ENCODE data around the gene SNRNP40.
"Not testable (repeated sequence)": the region's sequence is repeated elsewhere in the genome, so short reads cannot be mapped to it uniquely, and the experiment has no call there.

The SNRNP40 gene

DNA sequence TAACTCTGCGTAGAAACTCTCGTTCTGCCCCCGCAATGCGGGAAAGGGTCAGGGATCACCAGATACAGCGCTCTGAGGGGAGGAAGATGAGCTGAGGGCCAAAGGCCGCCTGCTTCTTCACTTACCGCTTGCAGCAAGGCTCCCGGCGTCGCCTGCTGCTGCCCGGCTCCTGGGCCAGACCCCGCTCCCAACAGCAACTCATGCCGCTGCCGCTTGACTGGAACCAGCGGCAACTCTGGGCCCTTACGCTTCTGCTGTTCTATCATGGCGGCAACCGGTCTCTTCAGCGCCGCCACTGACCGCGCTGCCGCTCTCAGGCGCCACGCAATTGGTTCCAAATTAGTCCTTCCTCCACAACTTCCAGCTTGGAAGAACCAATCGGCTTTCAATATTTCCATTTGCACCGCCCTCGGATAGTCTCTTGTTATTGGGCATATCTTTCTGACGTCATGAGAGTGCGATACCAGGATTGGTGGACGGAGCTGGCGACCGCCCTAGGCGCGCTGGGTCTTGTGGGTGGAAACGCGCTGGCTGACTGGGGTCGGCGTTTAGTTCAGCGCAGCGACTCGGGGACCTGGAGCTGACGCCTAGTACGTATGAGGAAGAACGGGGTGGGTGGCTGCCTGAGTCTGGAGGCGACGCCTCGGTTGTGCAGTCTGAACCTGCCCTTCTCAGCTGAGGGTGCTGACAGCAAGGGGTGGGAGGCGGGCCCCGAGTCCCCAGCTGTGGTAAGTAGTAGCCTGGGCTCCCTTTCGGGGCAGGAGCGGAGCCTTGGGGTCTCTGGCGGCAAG, at the start of gene SNRNP40, which contains the start of gene ZCCHC17:
Gene SNRNP40 (minus strand): TSS at position 303 of the 791 bp plus-strand sequence. CDS start 37 bp downstream, at position 266.
Gene ZCCHC17 (plus strand): TSS at position 547 of the 791 bp plus-strand sequence. CDS start 13,067 bp downstream, outside the sequence.
- peak; percentile 91 for DNase-seq

DNA sequence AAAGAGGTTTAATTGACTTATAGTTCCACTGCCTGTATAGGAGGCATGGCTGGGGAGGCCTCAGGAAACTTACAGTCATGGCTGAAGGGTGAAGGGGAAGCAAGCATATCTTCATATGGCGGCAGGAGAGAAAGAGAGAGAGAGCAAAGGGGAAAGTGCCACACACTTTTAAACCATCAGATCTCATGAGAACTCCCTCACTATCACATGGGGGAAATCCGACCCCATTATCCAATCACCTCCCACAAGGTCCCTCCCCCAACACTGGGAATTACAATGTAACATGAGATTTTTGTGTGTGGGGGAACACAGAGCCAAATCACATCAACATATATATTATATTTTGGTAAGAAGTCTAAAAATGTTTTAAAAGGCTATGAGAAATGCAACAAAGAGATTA, 49.0 kb upstream of the SNRNP40 start:
- DNase-seq, result no peak

DNA sequence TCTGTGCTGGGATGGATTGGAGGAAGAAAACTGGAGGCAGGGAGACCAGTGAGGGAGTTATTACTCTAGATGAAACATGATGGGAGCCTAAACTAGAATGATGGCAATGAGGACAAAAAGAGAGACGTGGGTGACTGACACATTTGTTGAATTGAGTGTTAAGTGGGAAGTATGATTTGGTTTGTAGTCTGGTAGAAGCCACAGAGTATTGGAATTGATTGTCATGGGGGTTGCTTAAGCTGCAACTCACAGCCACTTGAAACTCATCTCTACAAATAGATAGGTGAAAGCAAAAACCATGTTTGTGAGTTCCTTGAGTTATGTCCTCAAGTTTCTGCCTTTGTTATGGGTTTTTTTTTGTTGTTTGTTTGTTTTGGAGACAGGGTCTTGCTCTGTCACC, 47.9 kb upstream of the SNRNP40 start:
- DNase-seq, result no peak

DNA sequence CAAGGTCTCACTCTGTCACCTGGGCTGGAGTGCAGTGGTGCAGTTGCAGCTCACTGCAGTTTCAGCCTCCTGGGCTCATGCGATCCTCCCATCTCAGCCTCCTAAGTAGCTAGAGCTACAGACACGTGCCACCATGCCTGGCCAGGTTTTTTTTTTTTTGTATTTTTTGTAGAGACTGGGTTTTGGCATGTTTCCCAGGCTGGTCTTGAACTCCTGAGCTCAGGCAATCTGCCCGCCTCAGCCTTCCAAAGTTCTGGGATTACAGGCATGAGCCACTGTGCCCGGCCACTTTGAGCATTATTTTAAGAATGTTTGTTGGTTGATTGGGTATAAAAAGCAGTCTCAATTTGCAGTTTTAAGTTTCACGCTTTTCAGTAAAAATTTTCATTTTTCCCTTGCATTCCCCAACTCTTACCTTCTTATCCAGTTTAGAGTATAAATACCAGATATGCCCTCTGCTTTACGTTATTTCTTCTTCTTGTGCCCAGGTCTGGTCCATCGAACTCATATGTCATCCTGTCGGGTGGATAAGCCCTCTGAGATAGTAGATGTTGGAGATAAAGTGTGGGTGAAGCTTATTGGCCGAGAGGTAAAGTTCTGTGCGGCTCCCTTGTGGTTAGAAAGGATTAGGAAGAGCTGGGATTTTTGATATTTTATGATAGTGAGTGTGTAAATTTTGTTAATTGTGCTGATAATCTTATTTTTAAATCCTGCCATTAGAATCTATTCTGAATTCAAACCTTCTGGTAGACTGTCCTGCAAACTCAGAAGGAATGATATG, 40.3 kb upstream of the SNRNP40 start:
- no peak for DNase-seq

DNA sequence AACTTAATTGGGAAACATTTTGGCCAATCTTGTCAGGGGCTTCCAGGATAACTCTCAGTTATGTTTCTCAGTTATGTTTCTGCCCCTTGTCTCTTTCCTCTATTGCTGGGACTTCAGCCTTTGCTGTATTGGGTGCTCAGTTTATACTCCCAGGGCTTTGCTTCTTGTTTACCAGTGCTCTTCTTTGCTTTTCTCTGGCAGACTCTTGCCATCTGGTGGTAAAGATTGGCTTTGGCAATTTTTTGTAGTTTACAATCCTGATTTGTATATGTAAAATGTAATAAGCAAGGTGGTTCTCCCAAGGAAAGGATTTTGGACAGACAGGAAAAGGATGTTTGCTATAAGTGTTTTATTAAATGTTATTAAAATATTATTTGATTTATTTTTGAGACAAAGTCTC, 38.4 kb upstream of the SNRNP40 start:
- DNase-seq, result no peak

DNA sequence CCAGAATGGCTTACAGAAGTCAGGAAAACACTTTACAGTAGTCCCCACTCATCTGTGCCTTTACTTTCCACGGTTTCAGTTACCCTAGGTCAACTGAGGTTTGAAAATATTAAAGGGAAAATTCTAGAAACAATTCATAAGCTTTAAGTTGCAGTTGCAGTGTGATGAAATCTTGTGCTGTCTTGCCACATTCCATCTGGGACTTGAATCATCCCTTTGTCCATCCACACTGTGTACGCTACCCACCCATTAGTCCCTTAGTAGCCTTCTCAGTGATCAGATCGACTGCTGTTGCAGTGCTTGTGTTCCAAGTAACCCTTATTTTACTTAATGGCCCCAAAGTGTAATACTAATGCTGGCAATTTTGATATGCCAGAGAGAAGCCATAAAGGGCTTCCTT, 30.8 kb upstream of the SNRNP40 start:
- no peak for DNase-seq

DNA sequence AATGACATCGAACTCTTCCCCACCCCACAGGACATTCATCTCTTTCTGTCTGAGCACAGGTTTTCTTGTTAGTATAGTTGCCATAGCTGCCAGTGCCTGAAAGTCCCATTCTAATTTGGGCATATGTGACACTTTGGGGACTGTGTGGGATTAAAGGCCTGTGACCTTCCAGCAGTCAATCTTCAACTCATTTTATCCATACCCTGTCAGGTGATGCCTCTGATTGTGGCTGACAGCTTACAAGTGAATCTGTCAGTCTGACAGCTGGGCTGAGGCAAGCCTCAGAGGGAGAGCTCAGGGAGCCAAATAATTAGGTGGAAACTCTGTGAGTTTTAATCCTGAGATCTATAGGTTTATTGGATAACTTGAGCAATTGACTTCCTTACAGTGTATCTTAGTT, 29.9 kb upstream of the SNRNP40 start:
- no peak for DNase-seq

DNA sequence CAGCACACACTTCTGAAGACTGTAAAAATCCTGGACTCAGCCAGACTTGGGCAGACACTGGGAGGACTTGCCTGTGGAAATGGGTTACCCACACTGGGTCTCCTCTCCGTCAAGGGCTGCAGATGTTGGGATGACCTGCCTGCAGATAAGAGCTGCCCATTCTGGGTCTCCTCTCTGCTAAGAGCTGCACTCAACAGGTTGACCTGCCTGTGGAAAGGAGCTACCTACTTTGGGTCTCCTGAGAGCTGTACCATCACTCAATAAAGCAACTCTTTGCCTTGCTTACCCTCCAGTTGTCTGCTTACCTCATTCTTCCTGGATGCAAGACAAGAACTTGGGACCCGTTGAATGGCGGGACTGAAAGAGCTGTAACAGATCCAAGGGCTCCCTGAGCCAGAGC, 28.4 kb upstream of the SNRNP40 start:
- DNase-seq, result no peak

DNA sequence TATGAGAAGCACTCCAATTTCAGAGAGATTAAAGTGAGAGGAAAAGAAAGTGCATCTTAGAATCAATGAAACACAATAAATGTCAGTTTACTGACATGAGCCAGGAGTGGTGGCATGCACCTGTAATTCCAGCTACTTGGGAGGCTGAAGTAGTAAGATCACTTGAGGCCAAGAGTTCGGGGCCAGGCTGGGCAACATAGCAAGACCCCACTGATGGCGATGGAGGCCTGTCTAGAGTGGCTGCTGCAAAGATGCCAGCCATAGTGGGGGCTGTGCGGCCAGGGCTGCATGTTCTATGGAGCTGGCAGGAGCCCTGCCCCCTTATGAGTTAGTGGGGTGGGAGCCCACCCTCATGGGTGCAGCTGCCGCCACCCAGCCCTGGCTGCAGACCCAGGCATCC, 27.5 kb upstream of the SNRNP40 start:
- no peak for DNase-seq

DNA sequence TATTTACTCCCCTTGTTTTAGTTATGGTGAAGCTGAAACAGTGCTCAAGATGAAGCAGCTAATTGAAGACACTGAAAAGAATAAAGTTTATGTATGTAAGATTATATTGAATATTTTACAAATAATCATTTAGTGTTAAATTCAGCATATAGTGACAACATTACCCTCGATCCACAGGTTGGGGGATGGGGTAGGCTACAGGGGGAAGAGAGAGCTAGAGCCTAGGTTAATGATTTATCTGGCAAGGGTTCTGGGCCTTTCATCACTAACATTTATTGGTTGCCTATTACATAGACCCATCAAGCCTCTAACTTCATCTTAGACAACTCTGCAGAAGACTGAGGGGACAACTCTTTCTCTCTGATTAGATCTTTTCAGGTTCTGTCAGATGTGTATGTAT, 21.6 kb upstream of the SNRNP40 start:
- no peak for DNase-seq

DNA sequence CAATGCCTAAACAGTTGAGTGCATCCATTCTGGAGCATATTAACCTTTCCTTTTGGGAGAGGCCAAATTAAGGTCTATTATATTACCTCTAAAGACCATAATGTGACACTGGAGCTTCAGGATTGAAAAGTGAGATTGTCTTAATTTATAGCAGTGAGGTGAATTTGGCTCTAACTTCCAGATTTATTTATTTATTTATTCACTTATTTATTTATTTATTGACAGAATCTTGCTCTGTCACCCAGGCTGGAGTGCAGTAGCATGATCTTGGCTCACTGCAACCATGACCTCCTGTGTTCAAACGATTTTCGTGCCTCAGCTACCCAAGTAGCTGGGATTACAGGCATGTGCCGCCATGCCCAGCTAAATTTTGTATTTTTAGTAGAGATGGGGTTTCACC, 19.3 kb upstream of the SNRNP40 start:
- no peak for DNase-seq

DNA sequence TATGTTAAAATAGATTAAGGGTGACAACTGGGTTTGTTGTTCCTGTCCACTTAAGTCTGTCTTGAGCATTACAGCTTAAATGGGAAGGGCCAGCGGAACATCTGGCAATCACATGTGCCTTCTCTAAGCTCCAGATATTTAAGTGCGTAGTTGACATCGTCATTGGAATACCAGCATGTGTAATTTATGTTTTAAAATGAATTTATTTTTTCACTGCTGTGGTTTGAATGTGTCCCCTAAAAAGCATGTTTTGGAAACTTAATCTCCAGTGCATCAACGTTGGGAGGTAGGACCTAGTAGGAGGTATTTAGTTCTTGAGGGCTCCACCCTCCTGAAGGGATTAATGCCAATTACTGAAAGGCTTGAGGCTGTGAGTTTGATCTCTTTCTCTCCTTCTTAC, 13.6 kb upstream of the SNRNP40 start:
- no peak for DNase-seq

DNA sequence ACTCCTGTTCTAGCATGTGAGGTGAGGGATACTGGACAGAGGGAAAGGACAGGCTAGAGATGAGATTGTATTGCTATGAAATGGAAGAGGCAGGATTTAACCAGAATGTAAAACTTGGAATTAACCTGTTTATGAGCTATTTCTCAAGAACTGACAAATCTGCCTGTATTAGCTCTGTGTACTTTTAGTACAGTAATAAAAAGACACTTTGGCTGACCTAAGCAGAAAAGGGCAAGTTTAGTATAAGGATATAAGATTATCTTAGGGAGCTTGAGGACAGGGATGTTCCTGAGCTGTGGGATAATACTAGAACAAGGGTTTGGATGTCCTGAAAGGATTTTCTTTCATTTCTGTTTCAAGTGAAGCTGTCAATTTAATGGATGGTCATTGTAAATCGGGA, 11.4 kb upstream of the SNRNP40 start:
- DNase-seq, result no peak

DNA sequence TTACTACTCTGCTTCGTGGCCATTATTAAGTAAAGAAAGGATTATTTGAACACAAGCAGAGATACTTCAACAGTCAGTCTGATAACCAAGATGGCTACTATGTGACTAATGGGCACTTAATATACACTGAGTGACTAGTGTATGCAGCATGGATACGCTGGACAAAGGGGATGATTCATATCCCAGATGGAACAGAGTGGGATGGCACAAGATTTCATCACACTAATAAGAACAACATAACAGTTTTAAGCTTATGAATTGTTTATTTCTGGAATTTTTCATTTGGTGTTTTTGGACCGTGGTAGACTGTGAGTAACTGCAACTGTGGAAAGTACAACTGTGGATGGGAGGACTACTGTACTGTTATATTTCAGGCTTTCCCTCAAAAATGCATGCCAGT, 9.7 kb upstream of the SNRNP40 start:
- no peak for DNase-seq

DNA sequence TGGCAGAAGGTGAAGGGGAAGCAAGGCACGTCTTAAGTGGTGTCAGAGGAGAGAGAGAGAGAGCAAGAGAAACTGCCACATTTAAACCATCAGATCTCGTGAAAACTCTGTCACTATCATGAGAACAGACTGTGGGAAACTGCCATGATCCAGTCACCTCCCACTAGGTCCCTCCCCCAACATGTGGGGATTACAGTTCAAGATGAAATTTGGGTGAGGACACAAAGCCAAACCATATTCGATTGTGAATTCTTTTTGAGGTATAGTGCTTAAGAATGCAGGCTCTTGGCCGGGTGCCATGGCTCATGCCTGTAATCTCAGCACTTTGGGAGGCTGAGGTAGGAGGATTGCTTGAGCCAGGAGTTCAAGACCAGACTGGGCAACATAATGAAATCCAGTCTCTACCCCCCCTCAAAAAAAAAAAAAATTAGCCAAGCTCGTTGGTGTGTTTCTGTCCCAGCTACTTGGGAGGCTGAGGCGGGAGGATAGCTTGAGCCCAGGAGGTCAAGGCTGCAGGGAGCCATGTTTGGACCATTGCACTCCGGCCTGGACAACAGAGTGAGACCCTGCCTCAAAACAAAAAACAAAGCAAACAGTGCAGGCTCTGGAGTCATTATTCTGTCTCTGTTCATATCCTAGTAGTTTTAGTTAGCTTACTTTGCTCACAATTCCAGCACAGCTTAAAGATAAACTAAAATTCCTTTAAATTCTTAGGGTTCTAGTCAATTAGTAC, 6.3 kb upstream of the SNRNP40 start:
- no peak for DNase-seq

DNA sequence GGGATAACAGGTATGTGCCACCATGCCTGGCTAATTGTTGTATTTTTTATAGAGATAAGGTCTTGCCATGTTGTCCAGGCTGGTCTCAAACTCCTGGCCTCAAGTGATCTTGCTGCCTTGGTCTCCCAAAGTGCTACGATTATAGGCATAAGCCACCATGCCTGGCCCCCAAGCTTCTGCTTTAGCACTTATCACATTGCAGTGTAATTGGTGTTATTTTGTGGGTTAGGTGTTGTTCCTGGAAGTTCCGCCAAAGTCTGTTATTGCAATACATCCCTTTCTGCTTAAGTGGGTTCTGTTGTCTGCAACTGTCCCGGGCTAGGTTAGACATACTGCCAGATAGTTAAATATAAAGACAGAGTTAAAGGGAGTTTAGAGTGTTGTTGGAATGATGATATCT, 3.6 kb upstream of the SNRNP40 start:
- no peak for DNase-seq

DNA sequence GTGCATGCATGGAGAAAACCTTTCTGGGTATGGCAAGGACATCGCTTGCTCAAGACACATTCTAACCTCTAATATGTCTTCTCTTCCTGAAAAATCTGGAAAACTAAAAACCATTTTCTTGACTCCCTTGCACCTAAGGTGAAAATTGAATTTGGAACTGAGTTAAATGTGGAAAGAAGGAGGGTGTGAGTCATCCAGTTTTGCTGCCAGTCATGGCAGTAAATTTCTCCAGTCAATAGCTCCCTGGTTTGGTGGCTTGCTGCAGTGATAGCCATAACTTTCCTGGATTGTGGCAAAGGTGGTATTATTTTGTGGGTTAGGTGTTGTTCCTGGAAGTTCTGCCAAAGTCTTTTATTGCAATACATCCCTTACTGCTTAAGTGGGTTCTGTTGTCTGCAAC, 2.8 kb upstream of the SNRNP40 start:
- no peak for DNase-seq

DNA sequence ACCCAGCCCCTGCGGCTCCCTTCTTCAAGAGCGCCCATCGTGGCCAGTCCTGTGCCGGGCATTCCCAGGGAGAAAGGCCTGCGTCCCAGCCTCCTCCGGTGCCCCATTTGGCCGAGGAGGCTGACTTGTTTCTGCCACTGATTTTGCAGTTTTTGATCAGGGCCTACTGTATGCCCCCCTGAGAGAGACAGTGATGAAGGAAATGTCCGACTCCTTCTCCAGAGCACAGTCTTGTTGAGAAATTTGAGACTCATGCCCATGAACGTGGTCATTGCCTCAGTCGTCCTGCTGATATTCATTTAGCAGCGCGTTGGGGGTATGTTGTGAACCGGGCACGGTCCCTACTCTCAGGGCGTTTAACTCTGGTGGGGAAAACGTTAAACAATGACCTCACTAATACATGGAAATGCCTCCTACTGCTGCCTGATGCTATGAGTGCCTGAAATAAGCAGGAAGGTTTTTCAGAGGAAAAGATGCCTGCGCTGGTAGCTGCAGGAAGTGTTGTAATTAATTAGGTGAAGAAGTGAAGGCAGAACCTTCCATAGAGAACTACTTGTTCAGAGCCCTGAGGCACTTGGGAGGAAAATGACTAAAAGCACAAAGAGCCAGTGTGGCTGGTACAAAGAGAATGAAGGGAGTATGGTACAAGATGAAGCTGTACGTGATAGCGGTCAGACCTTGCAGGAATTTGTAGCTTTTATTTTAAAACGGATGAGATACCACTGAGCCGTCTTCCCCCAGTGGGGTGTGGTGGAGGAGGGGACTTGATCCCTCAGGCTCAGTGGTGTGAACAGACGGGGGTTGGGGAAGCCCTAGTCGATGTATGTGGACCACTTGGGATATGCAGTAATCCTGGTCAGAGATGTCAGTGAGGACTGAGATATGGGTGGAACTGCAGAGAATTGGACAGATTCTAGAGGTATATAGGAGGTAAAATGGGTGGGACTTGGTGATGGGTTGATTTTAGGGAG, 974 bp upstream of the SNRNP40 start:
- DNase-seq, result no peak

DNA sequence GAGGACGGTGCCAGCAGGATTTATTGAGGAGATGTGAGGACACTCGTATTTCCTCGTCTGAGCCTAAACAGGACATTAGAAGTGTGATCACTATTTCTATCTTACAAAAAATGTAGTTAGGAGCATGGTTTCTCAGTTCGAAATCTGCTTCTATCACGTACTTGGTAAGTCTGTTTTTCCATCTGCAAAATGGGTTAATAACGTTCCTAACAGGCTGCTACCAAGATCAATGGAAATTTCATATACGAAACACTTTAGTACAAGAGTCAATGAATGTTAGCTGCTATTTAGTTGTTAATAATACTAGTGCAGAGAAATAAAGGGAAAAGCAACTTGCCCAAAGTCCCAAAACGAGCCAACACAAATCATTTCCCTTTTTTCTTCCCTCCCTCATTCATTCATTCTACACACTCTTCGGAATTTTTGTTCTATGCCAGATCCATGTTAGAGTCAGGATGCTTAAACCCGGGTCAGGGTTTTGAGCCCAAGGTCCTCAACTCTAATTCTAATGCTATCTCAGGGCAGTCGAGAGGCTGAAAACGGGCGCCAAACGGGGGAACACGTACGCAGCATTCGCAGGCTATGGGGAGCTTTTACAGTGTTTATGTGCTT, 608 bp downstream of the SNRNP40 start:
- DNase-seq, result no peak

DNA sequence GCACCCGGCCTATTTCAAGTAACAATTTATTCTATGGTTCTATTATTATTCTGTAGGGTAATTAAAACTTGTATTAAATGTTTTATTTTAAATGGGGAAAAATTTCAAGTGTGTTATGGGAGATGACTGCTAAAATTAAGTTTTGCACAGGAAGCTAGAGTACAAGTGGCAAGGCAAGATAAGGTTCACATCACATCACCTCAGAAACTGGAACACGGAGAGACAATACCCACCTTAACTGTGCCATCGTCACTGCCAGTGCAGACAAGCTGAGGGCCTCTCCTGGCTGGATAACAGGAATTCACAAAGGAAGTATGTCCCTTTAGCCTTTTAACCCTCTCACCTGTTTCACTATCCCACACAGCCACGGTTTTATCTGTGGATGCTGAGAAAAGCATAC, 7.6 kb downstream of the SNRNP40 start:
- DNase-seq, result no peak

DNA sequence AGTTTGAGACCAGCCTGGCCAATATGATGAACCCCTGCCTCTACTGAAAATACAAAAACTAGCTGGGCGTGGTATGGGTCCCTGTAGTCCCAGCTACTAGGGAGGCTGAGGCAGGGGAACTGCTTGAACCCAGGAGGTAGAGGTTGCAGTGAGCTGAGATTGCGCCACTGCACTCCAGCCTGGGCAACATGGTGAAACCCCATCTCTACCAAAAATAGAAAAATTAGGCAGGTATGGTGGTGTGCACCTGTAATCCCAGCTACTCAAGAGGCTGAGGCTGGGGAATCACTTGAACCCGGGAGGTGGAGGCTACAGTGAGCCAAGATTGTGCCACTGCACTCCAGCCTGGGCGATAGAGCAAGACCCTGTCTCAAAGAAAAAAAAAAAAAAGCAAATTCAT, 8.8 kb downstream of the SNRNP40 start:
- DNase-seq, result not testable (repeated sequence)

DNA sequence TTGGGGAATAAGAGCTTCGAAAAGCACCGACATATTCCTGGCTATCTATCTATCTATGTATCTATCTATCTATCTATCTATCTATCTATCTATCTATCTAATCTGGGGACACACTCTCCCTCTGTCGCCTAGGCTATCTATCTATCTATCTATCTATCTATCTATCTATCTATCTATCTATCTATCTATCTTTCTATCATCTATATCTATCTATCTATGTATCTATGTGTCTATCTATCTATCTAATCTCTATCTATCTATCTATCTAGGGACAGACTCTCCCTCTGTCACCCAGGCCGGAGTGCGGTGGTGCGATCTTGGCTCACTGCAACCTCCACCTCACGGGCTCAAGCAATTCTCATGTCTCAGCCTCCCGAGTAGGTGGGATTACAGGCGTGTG, 14.2 kb downstream of the SNRNP40 start:
- DNase-seq, result not testable (repeated sequence)
